HEK293 (cell line): ENCODE data around the gene SH3RF1.

ENCODE experiments used
- CTCF ChIA-PET: fragments of 350-600 bp; formaldehyde crosslinking; extraction: SDS; loops from one replicate; lab custom pipeline; 2021; ENCODE audit warnings: antibody characterized with exemption; lab: Yijun Ruan, JAX
- POLR2A ChIA-PET: fragments of 300-600 bp; formaldehyde crosslinking; extraction: SDS; loops from one replicate; lab custom pipeline; 2020; ENCODE audit warnings: antibody characterized with exemption, inconsistent platforms; lab: Yijun Ruan, JAX
- H3K27ac ChIP-seq: fragments of 200-500 bp; sonication (Bioruptor generic); 2 replicates; pipeline ENCODE4 v1.5.1; 2014; ENCODE audit warnings: low read depth, low read length, control low read depth, inconsistent platforms; ENCODE audit errors: extremely low read depth
- H3K36me3 ChIP-seq, 2 experiments: fragments of 200-500 bp in 1 of 2; sonication (Bioruptor generic) in 1 of 2; 1 replicate in 1 of 2; 2 replicates in 1 of 2; pipeline ENCODE4 v1.5.1; 2014 to 2017; ENCODE audit warnings: inconsistent platforms in 2 of 2, low read length in 2 of 2; ENCODE audit not compliant: control insufficient read depth in 2 of 2, insufficient read depth in 1 of 2
- H3K4me1 ChIP-seq: fragments of 200-500 bp; sonication (Bioruptor generic); 2 replicates; pipeline ENCODE4 v1.5.1; 2014; ENCODE audit warnings: mild to moderate bottlenecking, low read length, inconsistent platforms; ENCODE audit not compliant: control insufficient read depth, insufficient read depth
- H3K4me3 ChIP-seq: 2 replicates; pipeline ENCODE4 v1.5.1; 2011; ENCODE audit warnings: low read depth, mild to moderate bottlenecking, control low read depth, low read length, moderate library complexity
- H3K9me3 ChIP-seq: fragments of 200-500 bp; sonication (Bioruptor generic); 2 replicates; pipeline ENCODE4 v1.5.1; 2014; ENCODE audit warnings: low read depth, low read length, inconsistent platforms; ENCODE audit not compliant: control insufficient read depth, insufficient read depth
- EGR2 ChIP-seq: fragments of 450-650 bp; formaldehyde crosslinking; IDR thresholded peaks from 2 replicates; pipeline ENCODE4 v1.5.1; 2016; ENCODE audit warnings: low read depth, missing biosample characterization, missing genetic modification characterization
- FEZF1 ChIP-seq: fragments of 450-650 bp; formaldehyde crosslinking; IDR thresholded peaks from 2 replicates; pipeline ENCODE4 v1.5.1; 2016; ENCODE audit warnings: missing biosample characterization, missing genetic modification characterization
- PRDM1 ChIP-seq: fragments of 450-650 bp; formaldehyde crosslinking; IDR thresholded peaks from 2 replicates; pipeline ENCODE4; 2016; ENCODE audit warnings: missing biosample characterization, missing genetic modification characterization
- PRDM2 ChIP-seq: fragments of 450-650 bp; formaldehyde crosslinking; IDR thresholded peaks from 2 replicates; pipeline ENCODE4 v1.5.1; 2016; ENCODE audit warnings: missing biosample characterization, missing genetic modification characterization, borderline replicate concordance
- ZBTB10 ChIP-seq: fragments of 450-650 bp; formaldehyde crosslinking; IDR thresholded peaks from 2 replicates; pipeline ENCODE4 v1.5.1; 2016; ENCODE audit warnings: missing biosample characterization, missing genetic modification characterization
- ZBTB11 ChIP-seq: fragments of 450-650 bp; formaldehyde crosslinking; conservative IDR thresholded peaks from 2 replicates; pipeline ENCODE4 v1.5.1; 2016; ENCODE audit warnings: low read depth, missing biosample characterization, missing genetic modification characterization
- ZBTB20 ChIP-seq: fragments of 450-650 bp; formaldehyde crosslinking; IDR thresholded peaks from 2 replicates; pipeline ENCODE4 v1.5.1; 2016; ENCODE audit warnings: missing biosample characterization, missing genetic modification characterization
- ZBTB44 ChIP-seq: fragments of 450-650 bp; IDR thresholded peaks from 2 replicates; pipeline ENCODE4 v1.5.1; 2018; ENCODE audit warnings: missing biosample characterization, mild to moderate bottlenecking, missing genetic modification characterization
- ZFHX2 ChIP-seq: fragments of 450-650 bp; formaldehyde crosslinking; conservative IDR thresholded peaks from 2 replicates; pipeline ENCODE4 v1.5.1; 2016; ENCODE audit warnings: missing biosample characterization, missing genetic modification characterization
- ZFP69B ChIP-seq: fragments of 450-650 bp; formaldehyde crosslinking; IDR thresholded peaks from 2 replicates; pipeline ENCODE4 v1.5.1; 2016; ENCODE audit warnings: missing biosample characterization, missing genetic modification characterization
- ZNF157 ChIP-seq: fragments of 450-650 bp; formaldehyde crosslinking; IDR thresholded peaks from 2 replicates; pipeline ENCODE4 v1.5.1; 2016; ENCODE audit warnings: missing biosample characterization, missing genetic modification characterization
- ZNF2 ChIP-seq: fragments of 450-650 bp; formaldehyde crosslinking; IDR thresholded peaks from 2 replicates; pipeline ENCODE4 v1.5.1; 2016; ENCODE audit warnings: missing biosample characterization, missing genetic modification characterization
- ZNF596 ChIP-seq: fragments of 450-650 bp; IDR thresholded peaks from 2 replicates; pipeline ENCODE4 v1.5.0; 2018; ENCODE audit warnings: missing biosample characterization, mild to moderate bottlenecking, missing genetic modification characterization, moderate library complexity
- ZNF623 ChIP-seq: fragments of 450-650 bp; formaldehyde crosslinking; IDR thresholded peaks from 2 replicates; pipeline ENCODE4 v1.5.1; 2016; ENCODE audit warnings: missing biosample characterization, missing genetic modification characterization
- ZNF747 ChIP-seq: fragments of 450-650 bp; formaldehyde crosslinking; IDR thresholded peaks from 2 replicates; pipeline ENCODE4 v1.5.1; 2016; ENCODE audit warnings: missing biosample characterization, missing genetic modification characterization
- ZSCAN23 ChIP-seq: fragments of 450-650 bp; formaldehyde crosslinking; IDR thresholded peaks from 2 replicates; pipeline ENCODE4 v1.5.1; 2016; ENCODE audit warnings: missing biosample characterization, missing genetic modification characterization
- TF ChIP-seq, protein P1 (sequence below): fragments of 450-650 bp; formaldehyde crosslinking; IDR thresholded peaks from 2 replicates; pipeline ENCODE4; 2016; ENCODE audit warnings: missing biosample characterization, missing genetic modification characterization

The SH3RF1 gene

DNA sequence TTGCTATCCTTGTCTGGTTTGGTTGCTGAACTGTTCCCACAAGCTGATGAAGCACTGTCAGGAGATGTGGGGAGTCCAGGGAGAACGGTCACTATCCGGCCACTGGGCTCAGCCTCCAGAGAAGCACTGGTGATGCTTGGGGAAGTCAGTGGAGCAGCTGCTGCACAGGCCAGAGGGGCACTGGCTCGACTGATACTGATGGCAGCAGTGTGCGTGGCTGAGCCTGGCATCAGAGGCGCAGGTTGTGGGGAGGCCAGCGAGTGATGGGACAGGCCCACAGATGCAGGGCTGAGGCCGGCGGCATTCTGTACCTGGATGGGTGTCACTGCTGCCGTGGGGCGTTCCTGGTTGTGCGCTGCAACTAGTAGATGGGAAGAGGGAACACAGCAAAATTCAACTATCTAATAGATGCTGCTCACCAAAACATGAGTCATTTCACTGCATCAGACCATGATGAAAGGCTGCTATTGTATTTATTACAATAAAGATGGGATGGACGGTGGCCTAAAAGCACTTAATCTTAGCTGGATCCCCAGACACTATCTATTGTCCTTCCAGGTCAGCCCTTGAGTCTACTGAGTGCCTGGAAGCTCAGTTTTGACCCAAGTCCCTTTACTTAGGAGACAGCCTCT lies 154.4 kb downstream of the SH3RF1 start:
- TF ChIP-seq ZNF623 (tag by site-specific recombination) (no peak), FEZF1 (tag by site-specific recombination) (no peak), ZBTB44 (tag by site-specific recombination) (no peak), ZFP69B (tag by site-specific recombination) (no peak), PRDM2 (tag by site-specific recombination) (no peak), ZSCAN23 (tag by site-specific recombination) (no peak), ZNF157 (tag by site-specific recombination) (no peak), ZNF747 (no peak), ZNF596 (no peak)
- TF ChIP-seq, protein P1, sequence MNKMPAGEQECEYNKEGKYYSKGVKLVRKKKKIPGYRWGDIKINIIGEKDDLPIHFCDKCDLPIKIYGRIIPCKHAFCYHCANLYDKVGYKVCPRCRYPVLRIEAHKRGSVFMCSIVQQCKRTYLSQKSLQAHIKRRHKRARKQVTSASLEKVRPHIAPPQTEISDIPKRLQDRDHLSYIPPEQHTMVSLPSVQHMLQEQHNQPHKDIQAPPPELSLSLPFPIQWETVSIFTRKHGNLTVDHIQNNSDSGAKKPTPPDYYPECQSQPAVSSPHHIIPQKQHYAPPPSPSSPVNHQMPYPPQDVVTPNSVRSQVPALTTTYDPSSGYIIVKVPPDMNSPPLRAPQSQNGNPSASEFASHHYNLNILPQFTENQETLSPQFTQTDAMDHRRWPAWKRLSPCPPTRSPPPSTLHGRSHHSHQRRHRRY (tag by site-specific recombination) = no peak
- H3K9me3 ChIP-seq = no peaks in the 10 kb centered on the region
- no peak overlapping the region for H3K27ac ChIP-seq
- CTCF ChIA-PET = interaction anchor here (1.0 to 1.1 kb wide), 2 partner anchors 92 to 106 kb away, joined by 3 read pairs; partner anchors contain the start of gene CBR4
- H3K4me3 ChIP-seq = no peak overlapping the region
- POLR2A ChIA-PET = no interaction called here
- no peaks in the 10 kb centered on the region for H3K4me1 ChIP-seq
- peaks cover 6 to 54% of the 10 kb centered on the region in 2 experiments; a peak in 2 of 3 replicates for H3K36me3 ChIP-seq

GRCh38 chr4:169115897-169116254 lies 154.9 kb downstream of the SH3RF1 start:
- H3K27ac ChIP-seq = no peak overlapping the region
- peaks cover 6 to 49% of the 10 kb centered on the region in 2 experiments for H3K36me3 ChIP-seq
- POLR2A ChIA-PET = no interaction called here
- no peaks in the 10 kb centered on the region for H3K9me3 ChIP-seq
- H3K4me3 ChIP-seq = no peak overlapping the region
- H3K4me1 ChIP-seq = no peaks in the 10 kb centered on the region
- CTCF ChIA-PET = interaction anchor here (1.0 to 1.1 kb wide), 2 partner anchors 91 to 105 kb away, joined by 3 read pairs; partner anchors contain the start of gene CBR4
- TF ChIP-seq, protein P1 (tag by site-specific recombination) = no peak
- TF ChIP-seq ZNF2 (tag by site-specific recombination) (no peak), ZNF596 (no peak), ZBTB10 (tag by site-specific recombination) (no peak), ZFHX2 (tag by site-specific recombination) (peak; percentile 58), EGR2 (0 out of 2 replicates have a peak, but pooled peaks have one; percentile 21), PRDM1 (tag by site-specific recombination) (0 out of 2 replicates have a peak, but pooled peaks have one; percentile 7), ZBTB20 (no peak), ZBTB11 (tag by site-specific recombination) (no peak)
